Measurements from ENCODE around the gene BMPR1A.

The BMPR1A gene

DNA sequence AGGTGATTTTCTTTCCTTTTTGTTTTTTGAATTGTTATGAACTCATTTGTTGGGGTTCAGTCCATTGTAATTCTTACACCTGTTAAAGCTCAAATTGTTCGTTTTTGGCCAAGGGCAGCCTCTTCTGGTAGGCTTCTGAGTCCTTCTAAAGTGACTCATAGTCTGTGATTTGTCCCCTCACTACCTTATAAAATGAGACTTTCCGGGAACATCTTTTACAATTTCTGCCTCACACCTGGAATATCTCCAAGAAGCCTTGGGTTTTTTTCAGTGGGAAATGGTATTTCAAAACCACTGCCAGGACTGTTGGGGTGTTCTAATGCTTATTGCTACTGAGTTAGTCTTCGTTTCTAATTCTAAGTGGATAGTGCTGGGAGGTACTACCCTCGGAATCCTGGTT lies 56.7 kb downstream of the BMPR1A start:
- Histone ChIP-seq H4K20me1 (ENCODE audit: control insufficient read depth, insufficient read depth, low read depth, low read length) (no peaks in the 10 kb centered on the region), H3K79me2 (ENCODE audit: control insufficient read depth, low read length) (no peaks in the 10 kb centered on the region), H3F3A (ENCODE audit: control insufficient read depth, insufficient read depth) (no peaks in the 10 kb centered on the region), H3K36me3 (ENCODE audit: control insufficient read depth, low read length) (no peaks in the 10 kb centered on the region), H3K9me2 (replicated peaks; ENCODE audit: control insufficient read depth, low read length) (no peaks in the 10 kb centered on the region), H3K4me2 (ENCODE audit: low read length) (no peak overlapping the region), H3K4me1 (ENCODE audit: control insufficient read depth, low read length) (no peaks in the 10 kb centered on the region), H3K9me3 (ENCODE audit: control insufficient read depth, insufficient read depth, low read length) (no peaks in the 10 kb centered on the region), H3K27me3 (ENCODE audit: control insufficient read depth, low read length) (no peaks in the 10 kb centered on the region), H3K4me3 (ENCODE audit: low read length) (no peak overlapping the region), H3K27ac (ENCODE audit: low read depth, low read length) (no peak overlapping the region)
- TF ChIP-seq EZH2phosphoT487 (IDR thresholded peaks at IDR 0.05; ENCODE audit: borderline replicate concordance, low read length), result no peak
- TF ChIP-seq, protein P1, sequence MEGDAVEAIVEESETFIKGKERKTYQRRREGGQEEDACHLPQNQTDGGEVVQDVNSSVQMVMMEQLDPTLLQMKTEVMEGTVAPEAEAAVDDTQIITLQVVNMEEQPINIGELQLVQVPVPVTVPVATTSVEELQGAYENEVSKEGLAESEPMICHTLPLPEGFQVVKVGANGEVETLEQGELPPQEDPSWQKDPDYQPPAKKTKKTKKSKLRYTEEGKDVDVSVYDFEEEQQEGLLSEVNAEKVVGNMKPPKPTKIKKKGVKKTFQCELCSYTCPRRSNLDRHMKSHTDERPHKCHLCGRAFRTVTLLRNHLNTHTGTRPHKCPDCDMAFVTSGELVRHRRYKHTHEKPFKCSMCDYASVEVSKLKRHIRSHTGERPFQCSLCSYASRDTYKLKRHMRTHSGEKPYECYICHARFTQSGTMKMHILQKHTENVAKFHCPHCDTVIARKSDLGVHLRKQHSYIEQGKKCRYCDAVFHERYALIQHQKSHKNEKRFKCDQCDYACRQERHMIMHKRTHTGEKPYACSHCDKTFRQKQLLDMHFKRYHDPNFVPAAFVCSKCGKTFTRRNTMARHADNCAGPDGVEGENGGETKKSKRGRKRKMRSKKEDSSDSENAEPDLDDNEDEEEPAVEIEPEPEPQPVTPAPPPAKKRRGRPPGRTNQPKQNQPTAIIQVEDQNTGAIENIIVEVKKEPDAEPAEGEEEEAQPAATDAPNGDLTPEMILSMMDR (IDR thresholded peaks at IDR 0.05; ENCODE audit: low read depth, low read length, poor library complexity, severe bottlenecking), result no peak

DNA sequence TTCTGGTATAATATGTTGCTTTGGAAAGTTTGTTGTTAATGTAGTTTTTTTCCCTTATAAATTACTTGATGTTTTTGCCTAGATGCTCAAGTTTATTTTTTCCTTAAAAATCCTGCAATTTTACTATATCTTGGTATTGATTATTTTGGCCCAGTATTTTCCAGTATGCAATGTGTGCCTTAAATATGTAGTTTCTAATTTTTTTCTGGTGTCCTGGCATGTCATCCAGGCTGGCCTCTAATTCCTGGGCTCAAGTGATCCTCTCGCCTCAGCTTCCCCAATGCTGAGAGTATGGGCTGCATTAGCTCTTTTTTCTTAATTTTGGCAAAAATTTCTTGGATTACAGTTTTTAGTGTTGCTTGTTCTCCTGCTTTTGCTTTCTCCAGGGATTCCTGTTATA lies 57.6 kb downstream of the BMPR1A start:
- H3K27ac ChIP-seq (ENCODE audit: low read depth, low read length), result no peak overlapping the region

DNA sequence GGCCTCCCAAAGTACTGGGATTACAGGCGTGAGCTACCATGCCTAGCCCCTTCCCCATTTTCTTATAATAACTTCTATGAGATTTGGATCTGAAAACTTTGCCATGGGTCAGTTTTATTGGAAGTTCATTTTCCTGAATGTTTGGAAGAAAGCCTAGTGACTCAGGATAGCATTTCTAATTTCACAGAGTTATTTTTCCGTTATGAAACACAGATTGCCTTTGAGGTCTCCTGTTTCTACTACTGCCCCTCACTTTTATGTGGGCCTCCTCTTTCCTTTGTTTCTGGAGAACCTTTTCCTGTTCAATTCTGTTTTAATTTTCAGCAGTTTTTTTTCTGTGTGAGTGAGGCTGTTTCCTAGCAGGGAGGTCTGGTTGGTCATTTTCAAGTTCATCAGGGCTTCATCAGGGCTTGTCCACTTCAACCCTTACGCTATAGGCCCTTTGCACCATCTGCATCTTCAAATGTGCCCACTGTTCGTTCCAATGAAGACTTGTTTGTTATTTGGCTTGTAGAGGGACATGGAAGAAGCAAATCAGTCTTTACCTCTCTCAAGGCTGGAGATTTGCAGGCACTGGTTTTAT lies 58.7 kb downstream of the BMPR1A start:
- Histone ChIP-seq H3K9me3 (ENCODE audit: control insufficient read depth, insufficient read depth, low read length) (no peaks in the 10 kb centered on the region), H3K9me2 (replicated peaks; ENCODE audit: control insufficient read depth, low read length) (no peaks in the 10 kb centered on the region), H4K20me1 (ENCODE audit: control insufficient read depth, insufficient read depth, low read depth, low read length) (no peaks in the 10 kb centered on the region), H3K79me2 (ENCODE audit: control insufficient read depth, low read length) (no peaks in the 10 kb centered on the region), H3K27ac (ENCODE audit: low read depth, low read length) (no peak overlapping the region), H3F3A (ENCODE audit: control insufficient read depth, insufficient read depth) (no peaks in the 10 kb centered on the region), H3K4me1 (ENCODE audit: control insufficient read depth, low read length) (no peaks in the 10 kb centered on the region), H3K4me3 (ENCODE audit: low read length) (no peak overlapping the region), H3K4me2 (ENCODE audit: low read length) (no peak overlapping the region), H3K27me3 (ENCODE audit: control insufficient read depth, low read length) (no peaks in the 10 kb centered on the region), H3K36me3 (ENCODE audit: control insufficient read depth, low read length) (no peaks in the 10 kb centered on the region)
- TF ChIP-seq EZH2phosphoT487 (IDR thresholded peaks at IDR 0.05; ENCODE audit: borderline replicate concordance, low read length), result no peak
- TF ChIP-seq, protein P1 (IDR thresholded peaks at IDR 0.05; ENCODE audit: low read depth, low read length, poor library complexity, severe bottlenecking), result no peak

More for the DNA sequence above, 57.6 kb downstream of the BMPR1A start:
- Histone ChIP-seq H3F3A (ENCODE audit: control insufficient read depth, insufficient read depth) (no peaks in the 10 kb centered on the region), H3K4me3 (ENCODE audit: low read length) (no peak overlapping the region), H3K4me2 (ENCODE audit: low read length) (no peak overlapping the region), H3K9me3 (ENCODE audit: control insufficient read depth, insufficient read depth, low read length) (no peaks in the 10 kb centered on the region), H3K27me3 (ENCODE audit: control insufficient read depth, low read length) (no peaks in the 10 kb centered on the region), H4K20me1 (ENCODE audit: control insufficient read depth, insufficient read depth, low read depth, low read length) (no peaks in the 10 kb centered on the region), H3K79me2 (ENCODE audit: control insufficient read depth, low read length) (no peaks in the 10 kb centered on the region), H3K9me2 (replicated peaks; ENCODE audit: control insufficient read depth, low read length) (no peaks in the 10 kb centered on the region), H3K36me3 (ENCODE audit: control insufficient read depth, low read length) (no peaks in the 10 kb centered on the region), H3K4me1 (ENCODE audit: control insufficient read depth, low read length) (no peaks in the 10 kb centered on the region)
- no peak for TF ChIP-seq EZH2phosphoT487 (IDR thresholded peaks at IDR 0.05; ENCODE audit: borderline replicate concordance, low read length)
- TF ChIP-seq, protein P1 (IDR thresholded peaks at IDR 0.05; ENCODE audit: low read depth, low read length, poor library complexity, severe bottlenecking), result no peak

Measured in DOHH2 (cell line).